HT-29 (cell line): ENCODE results near the gene SYTL3. TPM values are rescaled to one million over a fixed set of nuclear protein-coding genes. Genes with fewer than 3 reads are reported as not detected.
A peak's percentile ranks its signal among the peaks of the same experiment; 100 is the strongest.
"Not testable (repeated sequence)": the region's sequence is repeated elsewhere in the genome, so short reads cannot be mapped to it uniquely, and the experiment has no call there.

Source experiments
- DNase-seq: peaks from one replicate; pipeline ENCODE4 v3.0.0-alpha.2; 2015; ENCODE audit warnings: low spot score
- total RNA-seq: library from RNA; depleted of rRNA; stranded (reverse); fragments of >200 nt; shearing (Covaris generic); gene quantifications from 2 replicates; pipeline ENCODE4 v1.2.3, GENCODE V29; 2014

SYTL3 gene
- total RNA-seq, 1 experiment from 2014 or later: 0.41 TPM

GRCh38 chr6:158621694-158622544 is 27.9 kb upstream of the SYTL3 start:
- no peak for DNase-seq

- no peak for DNase-seq
Observed at GRCh38 chr6:158622545-158623190, 27.2 kb upstream of the SYTL3 start.

- DNase-seq: no peak
Observed at GRCh38 chr6:158624684-158625682, 24.9 kb upstream of the SYTL3 start.

- no peak for DNase-seq
Observed at GRCh38 chr6:158625881-158626305, 24.0 kb upstream of the SYTL3 start.

GRCh38 chr6:158626360-158627167 is 23.3 kb upstream of the SYTL3 start:
- DNase-seq: no peak

GRCh38 chr6:158627168-158627939 is 22.5 kb upstream of the SYTL3 start:
- no peak for DNase-seq

- DNase-seq: no peak
Observed at GRCh38 chr6:158627940-158628211, 22.0 kb upstream of the SYTL3 start.

- no peak for DNase-seq
Observed at GRCh38 chr6:158628542-158628941, 21.3 kb upstream of the SYTL3 start.

GRCh38 chr6:158629367-158630221 is 20.3 kb upstream of the SYTL3 start:
- DNase-seq: no peak

- DNase-seq: peak; percentile 29
Observed at GRCh38 chr6:158630938-158631616, 18.8 kb upstream of the SYTL3 start.

- peak; percentile 87 for DNase-seq
Observed at GRCh38 chr6:158631678-158632537, 17.9 kb upstream of the SYTL3 start.

GRCh38 chr6:158632538-158633119 is 17.2 kb upstream of the SYTL3 start:
- not testable (repeated sequence) for DNase-seq

GRCh38 chr6:158633127-158633526 is 16.7 kb upstream of the SYTL3 start:
- DNase-seq: no peak

GRCh38 chr6:158634695-158635426 is 15.0 kb upstream of the SYTL3 start:
- DNase-seq: no peak

GRCh38 chr6:158635427-158636073 is 14.3 kb upstream of the SYTL3 start:
- DNase-seq: no peak

- no peak for DNase-seq
Observed at GRCh38 chr6:158636778-158637177, 13.1 kb upstream of the SYTL3 start.
